A673 (cell line): Measurements from ENCODE around the gene CKB. TPM values are rescaled to one million over a fixed set of nuclear protein-coding genes. Genes with fewer than 3 reads are reported as not detected.

Experiments
- BruUV-seq: library from RNA; stranded (reverse); fragments of 400-500 nt; replicated peaks from 2 replicates; lab custom pipeline; 2021; lab: Mats Ljungman, UMichigan
- CTCF ChIA-PET: fragments of 300-600 bp; sonication (Branson Sonifier 250); formaldehyde crosslinking; loops from one replicate; lab custom pipeline; 2022; ENCODE audit warnings: antibody characterized with exemption; lab: Charles Lee
- POLR2A ChIA-PET: fragments of 300-600 bp; sonication (Branson Sonifier 250); formaldehyde crosslinking; loops from one replicate; lab custom pipeline; 2022; ENCODE audit warnings: antibody characterized with exemption; ENCODE audit not compliant: low non-redundant PET; lab: Charles Lee
- DNase-seq: peaks from one replicate; pipeline ENCODE4 v3.0.0-alpha.2; 2015; ENCODE audit warnings: low spot score
- H3K27ac ChIP-seq: fragments of 200-600 bp; sonication (generic); 2 replicates; pipeline ENCODE4 v1.5.1; 2016; ENCODE audit warnings: mixed run types, low read depth, mild to moderate bottlenecking, mixed read lengths, antibody characterized with exemption, low read length; ENCODE audit not compliant: poor library complexity, severe bottlenecking
- H3K27me3 ChIP-seq: fragments of 200-600 bp; sonication (generic); replicated peaks from 2 replicates; pipeline ENCODE4 v1.6.1; 2017; ENCODE audit warnings: mixed run types, low read depth, mild to moderate bottlenecking, mixed read lengths, antibody characterized with exemption, low read length; ENCODE audit not compliant: insufficient read depth, poor library complexity
- H3K36me3 ChIP-seq: fragments of 200-600 bp; sonication (generic); 2 replicates; pipeline ENCODE4 v1.6.1; 2016; ENCODE audit warnings: mixed run types, mild to moderate bottlenecking, mixed read lengths, antibody characterized with exemption, low read length; ENCODE audit not compliant: insufficient read depth, poor library complexity, severe bottlenecking
- H3K4me1 ChIP-seq: fragments of 200-600 bp; sonication (generic); 2 replicates; pipeline ENCODE4 v1.6.1; 2017; ENCODE audit warnings: mixed run types, mild to moderate bottlenecking, mixed read lengths, antibody characterized with exemption, low read length; ENCODE audit not compliant: insufficient read depth, poor library complexity, severe bottlenecking
- H3K4me3 ChIP-seq: fragments of 200-600 bp; sonication (generic); 2 replicates; pipeline ENCODE4 v1.5.1; 2016; ENCODE audit warnings: low read depth, mixed run types, mild to moderate bottlenecking, mixed read lengths, low read length; ENCODE audit not compliant: poor library complexity, severe bottlenecking
- H3K9me3 ChIP-seq: fragments of 200-600 bp; sonication (generic); 2 replicates; pipeline ENCODE4 v1.6.1; 2016; ENCODE audit warnings: mixed run types, low read depth, mild to moderate bottlenecking, mixed read lengths, antibody characterized with exemption, low read length; ENCODE audit not compliant: poor library complexity, severe bottlenecking
- CTCF ChIP-seq: fragments of 300-800, 200-600 bp; sonication (generic); conservative IDR thresholded peaks from 2 replicates; pipeline ENCODE4 v1.5.1; 2017; ENCODE audit warnings: low read depth, mild to moderate bottlenecking, antibody characterized with exemption, low read length, moderate library complexity, mixed read lengths
- EZH2 ChIP-seq: fragments of 200-600 bp; sonication (generic); IDR thresholded peaks from 2 replicates; pipeline ENCODE4 v1.6.1; 2017; ENCODE audit warnings: borderline replicate concordance, low read depth, mild to moderate bottlenecking, mixed read lengths, antibody characterized with exemption, low read length; ENCODE audit not compliant: poor library complexity, severe bottlenecking
- intact Hi-C: fragments of 100-400 bp; cut with micrococcal nuclease; formaldehyde crosslinking; loops from one replicate; pipeline ENCODE4 v1.10.0; 2022; ENCODE audit not compliant: unreplicated experiment
- total RNA-seq: library from RNA; stranded (reverse); gene quantifications from 2 replicates; pipeline ENCODE4 v1.2.3, GENCODE V29; 2021

Gene CKB
- total RNA-seq, 1 experiment from 2014 or later = 118 TPM

GRCh38 chr14:103531421-103532215, 9.0 kb upstream of the CKB start:
- peaks cover 5% of the 10 kb centered on the region for H3K36me3 ChIP-seq
- no peaks in the 10 kb centered on the region for H3K27me3 ChIP-seq
- ChIA-PET POLR2A (no interaction called here), CTCF (interaction anchor here (0.6 kb wide), 1 partner anchor 559 kb away, joined by 6 read pairs; no protein-coding TSS in a partner anchor)
- no TSS peak for BruUV-seq
- H3K4me3 ChIP-seq = no peak overlapping the region
- DNase-seq = no peak
- intact Hi-C loops = no loop called here
- TF ChIP-seq EZH2 (no peak), CTCF (no peak)
- no peaks in the 10 kb centered on the region for H3K9me3 ChIP-seq
- H3K4me1 ChIP-seq = peaks cover 18% of the 10 kb centered on the region
- no peak overlapping the region for H3K27ac ChIP-seq

GRCh38 chr14:103530831-103531230, 8.2 kb upstream of the CKB start:
- Histone ChIP-seq H3K36me3 (peaks cover 5% of the 10 kb centered on the region), H3K27ac (no peak overlapping the region), H3K27me3 (no peaks in the 10 kb centered on the region), H3K4me1 (peaks cover 18% of the 10 kb centered on the region), H3K4me3 (no peak overlapping the region), H3K9me3 (no peaks in the 10 kb centered on the region)
- DNase-seq = no peak
- intact Hi-C loops = no loop called here
- no TSS peak for BruUV-seq
- ChIA-PET CTCF (no interaction called here), POLR2A (no interaction called here)
- TF ChIP-seq CTCF (no peak), EZH2 (no peak)

- intact Hi-C loops = no loop called here
- Histone ChIP-seq H3K36me3 (peaks cover 5% of the 10 kb centered on the region), H3K27me3 (no peaks in the 10 kb centered on the region), H3K9me3 (no peaks in the 10 kb centered on the region), H3K4me3 (peak overlapping the region; percentile 99), H3K27ac (no peak overlapping the region), H3K4me1 (peaks cover 18% of the 10 kb centered on the region)
- DNase-seq = no peak
- no TSS peak for BruUV-seq
- CTCF ChIA-PET = no interaction called here
- TF ChIP-seq CTCF (no peak), EZH2 (no peak)
- POLR2A ChIA-PET = no interaction called here
Observed at GRCh38 chr14:103530390-103530789, 7.8 kb upstream of the CKB start.
